GM19372 (cell line): ENCODE measurements around the gene MBNL1.
"Not testable (repeated sequence)": the region's sequence is repeated elsewhere in the genome, so short reads cannot be mapped to it uniquely, and the experiment has no call there.

Experiments used
- ATAC-seq: cut with Tn5 transposase; IDR thresholded peaks from one replicate; pipeline ENCODE4 v1.9.1; 2021; ENCODE audit warnings: mild to moderate bottlenecking, low read depth, moderate library complexity; ENCODE audit not compliant: unreplicated experiment

The MBNL1 gene

GRCh38 chr3:152434142-152434541 is 165.4 kb downstream of the MBNL1 start:
- no peak for ATAC-seq

- not testable (repeated sequence) for ATAC-seq
These were observed 166.5 kb downstream of the MBNL1 start for GRCh38 chr3:152435210-152435609.

DNA sequence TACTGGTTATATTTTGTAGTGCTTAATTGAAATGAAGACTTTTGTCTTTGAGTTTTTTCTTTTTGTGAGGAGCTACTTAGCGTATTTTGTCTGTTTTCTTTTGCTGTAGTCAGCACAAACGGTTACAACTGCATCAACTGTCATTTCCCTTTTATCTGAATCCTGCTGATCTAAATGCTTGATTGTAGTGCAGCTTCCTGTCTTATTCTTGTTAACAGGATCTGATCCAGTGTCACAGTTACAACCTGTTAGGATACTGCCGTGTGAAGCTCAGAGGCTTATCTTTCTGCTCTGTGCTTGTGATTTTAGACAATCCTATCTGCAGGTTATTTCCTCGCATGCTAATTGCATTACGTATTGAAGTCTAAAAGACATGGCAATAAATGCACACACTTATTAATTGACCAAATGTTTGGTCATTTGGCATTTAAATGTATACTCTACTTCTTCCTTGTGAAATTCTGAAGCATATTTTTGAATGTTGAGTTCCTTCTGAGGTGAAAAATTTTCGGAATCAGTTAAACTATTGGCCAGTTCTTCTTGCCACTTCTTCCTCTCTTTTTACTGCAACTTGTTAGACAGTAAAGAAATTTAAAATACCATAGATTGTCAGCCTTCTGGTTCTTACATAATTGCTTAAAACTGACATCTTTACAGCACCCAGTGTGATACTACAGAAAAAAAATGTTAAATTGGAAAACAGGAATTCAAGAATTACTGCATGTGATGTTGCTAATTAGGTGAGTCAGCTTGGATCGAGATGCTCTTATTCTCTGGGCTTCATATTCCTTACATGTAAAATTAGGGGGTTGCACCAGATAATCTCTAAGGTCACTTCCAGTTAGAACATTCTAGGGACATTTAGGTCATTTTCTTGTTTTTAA is 168.2 kb downstream of the MBNL1 start:
- no peak for ATAC-seq

- no peak for ATAC-seq
These were observed 169.5 kb downstream of the MBNL1 start for GRCh38 chr3:152438181-152438580.

- no peak for ATAC-seq
These were observed 170.0 kb downstream of the MBNL1 start for GRCh38 chr3:152438706-152439105.

DNA sequence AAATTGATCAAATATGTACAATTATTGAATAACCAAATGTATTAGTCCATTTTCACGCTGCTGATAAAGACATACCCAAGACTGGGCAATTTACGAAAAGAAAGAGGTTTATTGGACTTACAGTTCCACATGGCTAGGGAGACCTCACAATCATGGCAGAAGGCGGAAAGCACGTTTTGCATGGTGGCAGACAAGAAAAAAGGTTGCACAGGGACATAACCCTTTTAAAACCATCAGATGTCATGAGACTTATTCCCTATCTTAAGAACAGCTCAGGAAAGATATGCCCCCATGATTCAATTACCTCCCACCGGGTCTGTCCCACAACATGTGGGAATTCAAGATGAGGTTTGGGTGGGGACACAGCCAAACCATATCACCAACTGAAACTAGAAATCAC is 171.5 kb downstream of the MBNL1 start:
- not testable (repeated sequence) for ATAC-seq

DNA sequence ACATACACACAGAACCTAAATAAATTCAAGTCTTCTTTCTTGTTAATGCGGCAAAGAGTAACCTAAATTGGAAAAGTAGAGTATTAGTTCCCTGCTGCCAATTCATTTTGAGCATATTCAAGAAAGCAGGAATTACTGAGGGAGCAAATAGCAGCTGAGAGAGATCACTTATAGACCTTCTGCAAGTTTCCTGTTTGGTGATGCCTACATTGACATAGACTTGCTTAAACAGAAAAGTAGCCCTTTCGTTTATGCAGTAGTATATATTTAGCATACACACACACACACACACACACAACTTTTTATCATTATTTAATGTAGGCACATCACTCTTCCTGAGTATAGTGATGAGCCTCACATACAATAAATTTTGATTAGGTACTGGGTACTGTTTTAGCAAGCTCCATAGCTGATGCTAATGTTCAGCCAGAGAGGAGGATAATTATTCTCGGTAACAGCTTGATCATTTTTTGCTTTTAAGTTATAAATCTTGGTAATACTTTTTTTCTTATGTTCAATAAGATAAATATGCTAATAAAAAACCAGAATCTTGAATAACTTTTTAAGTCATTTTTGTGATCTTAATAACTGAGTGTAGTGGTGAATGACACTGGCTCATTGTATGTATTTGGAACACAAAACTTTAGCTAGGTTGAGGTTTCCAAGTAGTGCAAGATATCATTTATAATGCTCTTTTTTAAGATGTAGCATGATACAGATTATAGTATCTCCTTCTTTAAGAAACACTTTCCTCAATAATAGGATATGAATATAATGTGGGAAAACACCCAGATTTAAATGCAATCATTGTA is 174.7 kb downstream of the MBNL1 start:
- ATAC-seq, result no peak

GRCh38 chr3:152444029-152444641 is 175.4 kb downstream of the MBNL1 start:
- no peak for ATAC-seq

DNA sequence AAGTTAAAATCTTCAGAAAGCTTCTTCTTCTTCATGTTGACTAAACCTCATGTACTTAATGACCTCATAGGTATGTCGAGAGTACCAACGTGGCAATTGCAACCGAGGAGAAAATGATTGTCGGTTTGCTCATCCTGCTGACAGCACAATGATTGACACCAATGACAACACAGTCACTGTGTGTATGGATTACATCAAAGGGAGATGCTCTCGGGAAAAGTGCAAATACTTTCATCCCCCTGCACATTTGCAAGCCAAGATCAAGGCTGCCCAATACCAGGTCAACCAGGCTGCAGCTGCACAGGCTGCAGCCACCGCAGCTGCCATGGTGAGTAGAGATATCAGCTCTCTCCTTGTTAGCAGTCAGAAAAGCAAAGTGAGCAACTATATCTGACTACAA is 176.5 kb downstream of the MBNL1 start:
- no peak for ATAC-seq

DNA sequence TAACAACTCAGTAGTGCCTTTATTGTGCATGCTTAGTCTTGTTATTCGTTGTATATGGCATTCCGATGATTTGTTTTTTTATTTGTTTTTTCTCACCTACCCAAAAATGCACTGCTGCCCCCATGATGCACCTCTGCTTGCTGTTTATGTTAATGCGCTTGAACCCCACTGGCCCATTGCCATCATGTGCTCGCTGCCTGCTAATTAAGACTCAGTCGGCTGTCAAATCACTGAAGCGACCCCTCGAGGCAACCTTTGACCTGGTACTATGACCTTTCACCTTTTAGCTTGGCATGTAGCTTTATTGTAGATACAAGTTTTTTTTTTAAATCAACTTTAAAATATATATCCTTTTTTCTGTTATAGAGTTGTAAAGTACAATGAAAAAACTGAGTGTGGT is 177.8 kb downstream of the MBNL1 start:
- ATAC-seq, result no peak

GRCh38 chr3:152447511-152447910 is 178.8 kb downstream of the MBNL1 start:
- no peak for ATAC-seq

- ATAC-seq, result no peak
These were observed 179.4 kb downstream of the MBNL1 start for GRCh38 chr3:152448091-152448490.

DNA sequence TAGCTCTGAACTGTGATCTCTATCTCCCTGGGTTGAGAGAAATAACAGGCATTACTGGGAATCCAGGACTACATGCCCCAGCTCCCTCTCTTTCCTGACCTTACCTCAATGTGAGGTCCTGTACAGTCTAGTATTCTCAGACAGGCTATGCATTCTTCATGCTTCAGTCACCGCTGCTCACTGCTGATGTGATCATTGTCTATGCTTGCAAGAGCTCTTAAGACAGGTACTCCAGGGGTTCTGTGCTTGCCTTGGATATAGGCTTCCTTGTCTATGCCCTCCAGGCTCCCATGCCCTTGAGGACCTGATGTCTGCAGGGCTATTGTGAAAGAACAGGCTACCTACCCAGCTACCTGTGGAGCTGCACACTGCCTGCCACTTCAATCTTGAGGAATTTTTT is 183.6 kb downstream of the MBNL1 start:
- ATAC-seq, result no peak

GRCh38 chr3:152454076-152454875 is 185.5 kb downstream of the MBNL1 start:
- no peak for ATAC-seq

DNA sequence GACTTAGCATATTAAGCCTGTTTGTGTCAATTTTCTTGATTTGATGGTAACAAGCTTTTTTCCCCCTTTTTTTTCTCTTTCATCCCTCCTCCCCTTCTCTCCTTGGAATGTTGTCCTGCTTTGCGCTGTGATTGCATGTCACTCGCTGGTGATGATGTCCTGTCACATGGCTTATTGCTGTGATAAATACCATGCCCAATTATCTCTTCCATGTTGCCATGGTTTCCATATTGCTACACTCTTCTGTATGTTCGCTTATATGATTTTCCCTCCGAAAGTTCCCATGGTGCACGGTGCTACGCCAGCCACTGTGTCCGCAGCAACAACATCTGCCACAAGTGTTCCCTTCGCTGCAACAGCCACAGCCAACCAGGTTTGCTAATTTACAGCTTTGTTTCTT is 187.3 kb downstream of the MBNL1 start:
- no peak for ATAC-seq

DNA sequence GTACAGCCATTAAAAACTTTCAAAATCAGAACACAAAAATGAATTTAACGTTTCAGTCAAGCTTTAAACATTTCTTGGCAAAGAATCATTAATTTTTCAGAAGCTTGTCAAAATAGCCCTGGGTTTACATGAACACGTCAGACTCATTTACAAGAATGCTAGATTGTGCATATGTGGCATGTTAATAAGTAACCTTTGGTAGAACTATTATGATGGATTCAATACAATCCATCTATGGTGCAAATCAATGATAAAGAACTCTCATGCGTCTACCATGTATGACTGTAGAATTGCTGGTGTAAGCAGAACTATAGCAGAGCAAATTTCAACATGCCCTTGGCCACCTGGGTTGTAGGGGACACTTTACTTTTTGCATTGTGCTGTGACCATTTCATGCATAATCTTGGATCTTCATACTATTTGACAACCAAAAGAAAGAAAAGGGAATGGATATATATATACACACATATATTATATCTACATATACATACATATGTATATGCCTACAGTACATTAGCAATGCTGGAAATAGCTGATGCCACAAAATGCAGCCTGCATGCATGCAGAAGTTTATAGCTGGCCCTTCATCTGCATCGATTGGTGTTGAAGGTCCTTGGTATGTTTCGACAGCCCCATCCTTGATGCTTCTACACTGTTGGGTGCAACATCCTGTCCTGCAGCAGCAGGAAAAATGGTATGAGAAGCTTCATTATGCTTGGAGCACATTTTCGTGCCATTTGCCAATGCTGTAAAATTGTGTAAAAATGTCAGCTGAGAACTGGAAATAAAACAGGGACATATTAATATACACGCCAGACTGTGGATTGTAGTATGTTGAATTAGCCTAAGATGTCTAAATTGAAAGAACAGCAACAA is 189.0 kb downstream of the MBNL1 start:
- no peak for ATAC-seq

- ATAC-seq, result no peak
These were observed 189.8 kb downstream of the MBNL1 start for GRCh38 chr3:152458376-152459117.

DNA sequence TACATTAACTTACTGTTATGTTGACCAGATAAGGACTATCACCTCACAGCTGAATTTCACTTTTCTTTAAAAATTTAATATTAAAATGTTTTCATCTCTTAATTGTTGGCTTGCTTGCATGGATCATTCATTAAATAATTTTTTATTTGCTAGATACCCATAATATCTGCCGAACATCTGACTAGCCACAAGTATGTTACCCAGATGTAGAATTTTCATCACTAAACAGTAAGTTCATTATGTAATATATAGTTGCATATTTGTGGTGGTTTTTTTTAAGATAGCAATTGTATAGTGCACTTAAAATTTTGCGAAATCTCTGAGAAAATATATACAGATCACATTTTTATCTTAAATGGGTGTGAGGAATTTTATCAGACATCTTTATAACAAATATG is 190.4 kb downstream of the MBNL1 start:
- no peak for ATAC-seq

DNA sequence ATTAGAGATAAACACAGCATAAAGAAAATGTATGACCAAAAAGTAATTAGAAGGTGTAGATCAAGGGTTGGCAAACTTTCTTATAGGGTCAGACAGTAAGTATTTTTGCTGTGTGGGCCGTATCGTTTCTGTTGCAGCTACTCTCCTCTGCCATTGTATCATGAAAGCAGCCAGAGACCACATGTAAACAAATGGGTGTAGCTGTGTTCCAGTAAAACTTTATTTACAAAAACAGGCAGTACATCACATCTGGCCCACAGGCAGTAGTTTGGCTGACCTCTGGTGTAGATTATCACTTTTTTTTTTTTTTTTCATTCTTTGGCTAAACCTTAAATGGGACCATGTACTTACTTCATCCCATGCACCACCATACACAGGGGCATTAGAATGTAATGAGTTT is 190.8 kb downstream of the MBNL1 start:
- no peak for ATAC-seq
